ENCODE results near the gene TMC4.

Gene TMC4

GRCh38 chr19:54162884-54163283 is 10.1 kb downstream of the TMC4 start:
- DNase-seq (no peak), ATAC-seq (replicated peaks) (no peak)
- Mint-ChIP-seq H3K4me1 (ENCODE audit: low read depth in 2 of 2) (peaks cover 41 to 44% of the 10 kb centered on the region in 2 donors), H3K4me3 (peak overlapping the region; percentile 84 to 95), H3K9me3 (no peaks in the 10 kb centered on the region), H3K27me3 (no peaks in the 10 kb centered on the region), H3K27ac (peak overlapping the region; percentile 56 to 62), H3K36me3 (ENCODE audit: insufficient read depth) (peaks cover 32% of the 10 kb centered on the region)

GRCh38 chr19:54162241-54162805 is 10.6 kb downstream of the TMC4 start:
- DNase-seq = peak; percentile 58 to 72 (median 68)
- peaks cover 38% of the 10 kb centered on the region for H3K36me3 Mint-ChIP-seq (ENCODE audit: insufficient read depth)

GRCh38 chr19:54160854-54161253 is 12.1 kb downstream of the TMC4 start:
- Mint-ChIP-seq H3K4me1 (ENCODE audit: low read depth in 2 of 2) (peaks cover 46 to 49% of the 10 kb centered on the region in 2 donors), H3K27ac (peak overlapping the region; percentile 92), H3K4me3 (peak overlapping the region; percentile 83 to 89), H3K27me3 (no peaks in the 10 kb centered on the region), H3K36me3 (ENCODE audit: insufficient read depth) (peaks cover 53% of the 10 kb centered on the region), H3K9me3 (no peaks in the 10 kb centered on the region)
- DNase-seq (no peak), ATAC-seq (replicated peaks) (no peak)

More at GRCh38 chr19:54162241-54162805, 10.6 kb downstream of the TMC4 start:
- peak overlapping the region; percentile 56 to 62 for H3K27ac Mint-ChIP-seq
- H3K4me1 Mint-ChIP-seq (ENCODE audit: low read depth in 2 of 2) = peaks cover 41 to 44% of the 10 kb centered on the region in 2 donors
- peak; percentile 5 for ATAC-seq (replicated peaks)
- no peaks in the 10 kb centered on the region for H3K9me3 Mint-ChIP-seq
- peak overlapping the region; percentile 84 to 95 for H3K4me3 Mint-ChIP-seq
- no peaks in the 10 kb centered on the region for H3K27me3 Mint-ChIP-seq

- H3K27ac Mint-ChIP-seq = peak overlapping the region; percentile 92
Measured at GRCh38 chr19:54160182-54160811, 12.7 kb downstream of the TMC4 start.

GRCh38 chr19:54159352-54160181 is 13.4 kb downstream of the TMC4 start, which contains the start of gene LENG1:
LENG1 (minus strand) TSS chr19:54159721; CDS start chr19:54159695, 26 bp downstream.
- H3K4me1 Mint-ChIP-seq (ENCODE audit: low read depth in 2 of 2) = peaks cover 48 to 52% of the 10 kb centered on the region in 2 donors
- ATAC-seq (replicated peaks) (peak; percentile 85), DNase-seq (peak; percentile 97 to 98 (median 97))
- H3K27ac Mint-ChIP-seq = peak within 1 kb of the TSS; percentile 92
- no peaks in the 10 kb centered on the region for H3K27me3 Mint-ChIP-seq
- peak within 1 kb of the TSS; percentile 83 to 89 for H3K4me3 Mint-ChIP-seq
- no peaks in the 10 kb centered on the region for H3K9me3 Mint-ChIP-seq
- peaks cover 64% of the 10 kb centered on the region for H3K36me3 Mint-ChIP-seq (ENCODE audit: insufficient read depth)

More at GRCh38 chr19:54160182-54160811, 12.7 kb downstream of the TMC4 start:
- ATAC-seq (replicated peaks) (no peak), DNase-seq (no peak)
- H3K4me1 Mint-ChIP-seq (ENCODE audit: low read depth in 2 of 2) = peaks cover 46 to 49% of the 10 kb centered on the region in 2 donors
- H3K4me3 Mint-ChIP-seq = peak overlapping the region; percentile 83 to 89
- no peaks in the 10 kb centered on the region for H3K9me3 Mint-ChIP-seq
- peaks cover 57% of the 10 kb centered on the region for H3K36me3 Mint-ChIP-seq (ENCODE audit: insufficient read depth)
- H3K27me3 Mint-ChIP-seq = no peaks in the 10 kb centered on the region

- Mint-ChIP-seq H3K4me3 (peak overlapping the region; percentile 83 to 89), H3K9me3 (no peaks in the 10 kb centered on the region), H3K4me1 (ENCODE audit: low read depth in 2 of 2) (peaks cover 49 to 50% of the 10 kb centered on the region in 2 donors), H3K27me3 (no peaks in the 10 kb centered on the region), H3K27ac (peak overlapping the region; percentile 92), H3K36me3 (ENCODE audit: insufficient read depth) (peaks cover 71% of the 10 kb centered on the region)
- ATAC-seq (replicated peaks) (no peak), DNase-seq (no peak)
Measured at GRCh38 chr19:54158812-54159351, 14.1 kb downstream of the TMC4 start.

- Mint-ChIP-seq H3K27ac (peak overlapping the region in 1 of 2 donors; percentile 87), H3K27me3 (no peaks in the 10 kb centered on the region), H3K36me3 (ENCODE audit: insufficient read depth) (peaks cover 69% of the 10 kb centered on the region), H3K4me1 (ENCODE audit: low read depth in 2 of 2) (peaks cover 44% of the 10 kb centered on the region in 2 donors), H3K9me3 (no peaks in the 10 kb centered on the region), H3K4me3 (peak overlapping the region; percentile 44 to 53)
- DNase-seq (no peak), ATAC-seq (replicated peaks) (no peak)
Measured at GRCh38 chr19:54156953-54157352, 16.0 kb downstream of the TMC4 start.

GRCh38 chr19:54156490-54156889 is 16.5 kb downstream of the TMC4 start:
- Mint-ChIP-seq H3K4me1 (ENCODE audit: low read depth in 2 of 2) (peaks cover 44% of the 10 kb centered on the region in 2 donors), H3K4me3 (no peak overlapping the region), H3K9me3 (no peaks in the 10 kb centered on the region), H3K36me3 (ENCODE audit: insufficient read depth) (peaks cover 68% of the 10 kb centered on the region), H3K27ac (peak overlapping the region in 1 of 2 donors; percentile 87), H3K27me3 (no peaks in the 10 kb centered on the region)
- DNase-seq (no peak), ATAC-seq (replicated peaks) (no peak)

GRCh38 chr19:54155694-54156093 is 17.3 kb downstream of the TMC4 start:
- peaks cover 40% of the 10 kb centered on the region in 2 donors for H3K4me1 Mint-ChIP-seq (ENCODE audit: low read depth in 2 of 2)
- DNase-seq (no peak), ATAC-seq (replicated peaks) (no peak)
- no peaks in the 10 kb centered on the region for H3K9me3 Mint-ChIP-seq
- peaks cover 66% of the 10 kb centered on the region for H3K36me3 Mint-ChIP-seq (ENCODE audit: insufficient read depth)
- no peak overlapping the region for H3K4me3 Mint-ChIP-seq
- H3K27me3 Mint-ChIP-seq = no peaks in the 10 kb centered on the region
- peak overlapping the region; percentile 44 to 87 for H3K27ac Mint-ChIP-seq

GRCh38 chr19:54154603-54155345 is 18.2 kb downstream of the TMC4 start:
- no peaks in the 10 kb centered on the region for H3K9me3 Mint-ChIP-seq
- peak overlapping the region; percentile 17 to 27 for H3K4me3 Mint-ChIP-seq
- ATAC-seq (replicated peaks) (peak; percentile 4), DNase-seq (peak; percentile 25 to 28 (median 26))
- H3K27me3 Mint-ChIP-seq = no peaks in the 10 kb centered on the region
- H3K36me3 Mint-ChIP-seq (ENCODE audit: insufficient read depth) = peaks cover 66% of the 10 kb centered on the region
- peak overlapping the region in 1 of 2 donors; percentile 41 for H3K27ac Mint-ChIP-seq
- H3K4me1 Mint-ChIP-seq (ENCODE audit: low read depth in 2 of 2) = peaks cover 32 to 36% of the 10 kb centered on the region in 2 donors

- ATAC-seq (replicated peaks) (no peak), DNase-seq (no peak)
- Mint-ChIP-seq H3K36me3 (ENCODE audit: insufficient read depth) (peaks cover 69% of the 10 kb centered on the region), H3K4me3 (no peak overlapping the region), H3K4me1 (ENCODE audit: low read depth in 2 of 2) (peaks cover 29 to 32% of the 10 kb centered on the region in 2 donors), H3K9me3 (no peaks in the 10 kb centered on the region), H3K27ac (peak overlapping the region in 1 of 2 donors; percentile 41), H3K27me3 (no peaks in the 10 kb centered on the region)
Measured at GRCh38 chr19:54153731-54154326, 19.1 kb downstream of the TMC4 start.

GRCh38 chr19:54152878-54153524 is 20.0 kb downstream of the TMC4 start:
- ATAC-seq (replicated peaks) (no peak), DNase-seq (no peak)
- Mint-ChIP-seq H3K27ac (peak overlapping the region in 1 of 2 donors; percentile 41), H3K36me3 (ENCODE audit: insufficient read depth) (peaks cover 65% of the 10 kb centered on the region), H3K27me3 (no peaks in the 10 kb centered on the region), H3K9me3 (no peaks in the 10 kb centered on the region), H3K4me3 (no peak overlapping the region), H3K4me1 (ENCODE audit: low read depth in 2 of 2) (peaks cover 21 to 24% of the 10 kb centered on the region in 2 donors)
